ENCODE results near the gene TNPO3.

Gene TNPO3

DNA sequence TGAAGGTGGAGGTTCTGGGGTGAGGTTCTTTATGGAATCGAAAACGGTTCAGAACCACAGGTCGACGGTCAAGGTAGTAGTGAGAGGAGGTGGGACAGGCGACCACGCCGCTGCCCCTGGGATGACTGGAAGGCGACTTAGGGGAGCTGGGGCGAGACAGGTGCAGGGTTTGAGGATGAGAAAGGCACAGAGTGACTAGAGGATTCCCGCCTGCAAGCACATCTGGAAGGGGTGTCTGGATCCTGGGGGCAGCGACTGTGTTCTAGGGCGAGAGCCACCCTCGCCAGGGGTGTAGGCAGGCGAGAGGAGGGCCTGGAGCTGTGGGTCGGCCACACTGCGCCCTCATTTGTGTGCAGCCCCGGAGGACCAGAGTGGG, 117.7 kb downstream of the TNPO3 start:
- Histone ChIP-seq H3K27ac (ENCODE audit: poor library complexity, severe bottlenecking) (no peak overlapping the region), H3K27me3 (ENCODE audit: insufficient read depth, poor library complexity, severe bottlenecking) (no peaks in the 10 kb centered on the region), H3K9me3 (ENCODE audit: severe bottlenecking) (no peaks in the 10 kb centered on the region), H3K4me3 (ENCODE audit: severe bottlenecking) (peak overlapping the region; percentile 80), H3K4me1 (ENCODE audit: insufficient read depth, poor library complexity, severe bottlenecking) (no peaks in the 10 kb centered on the region), H3K36me3 (ENCODE audit: low read depth) (no peaks in the 10 kb centered on the region)
- DNase-seq (ENCODE audit: low spot score) = no peak
- TF ChIP-seq, protein P1, sequence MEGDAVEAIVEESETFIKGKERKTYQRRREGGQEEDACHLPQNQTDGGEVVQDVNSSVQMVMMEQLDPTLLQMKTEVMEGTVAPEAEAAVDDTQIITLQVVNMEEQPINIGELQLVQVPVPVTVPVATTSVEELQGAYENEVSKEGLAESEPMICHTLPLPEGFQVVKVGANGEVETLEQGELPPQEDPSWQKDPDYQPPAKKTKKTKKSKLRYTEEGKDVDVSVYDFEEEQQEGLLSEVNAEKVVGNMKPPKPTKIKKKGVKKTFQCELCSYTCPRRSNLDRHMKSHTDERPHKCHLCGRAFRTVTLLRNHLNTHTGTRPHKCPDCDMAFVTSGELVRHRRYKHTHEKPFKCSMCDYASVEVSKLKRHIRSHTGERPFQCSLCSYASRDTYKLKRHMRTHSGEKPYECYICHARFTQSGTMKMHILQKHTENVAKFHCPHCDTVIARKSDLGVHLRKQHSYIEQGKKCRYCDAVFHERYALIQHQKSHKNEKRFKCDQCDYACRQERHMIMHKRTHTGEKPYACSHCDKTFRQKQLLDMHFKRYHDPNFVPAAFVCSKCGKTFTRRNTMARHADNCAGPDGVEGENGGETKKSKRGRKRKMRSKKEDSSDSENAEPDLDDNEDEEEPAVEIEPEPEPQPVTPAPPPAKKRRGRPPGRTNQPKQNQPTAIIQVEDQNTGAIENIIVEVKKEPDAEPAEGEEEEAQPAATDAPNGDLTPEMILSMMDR (IDR thresholded peaks at IDR 0.05; ENCODE audit: poor library complexity, severe bottlenecking) = no peak
- ATAC-seq (ENCODE audit: low read depth) = no peak

DNA sequence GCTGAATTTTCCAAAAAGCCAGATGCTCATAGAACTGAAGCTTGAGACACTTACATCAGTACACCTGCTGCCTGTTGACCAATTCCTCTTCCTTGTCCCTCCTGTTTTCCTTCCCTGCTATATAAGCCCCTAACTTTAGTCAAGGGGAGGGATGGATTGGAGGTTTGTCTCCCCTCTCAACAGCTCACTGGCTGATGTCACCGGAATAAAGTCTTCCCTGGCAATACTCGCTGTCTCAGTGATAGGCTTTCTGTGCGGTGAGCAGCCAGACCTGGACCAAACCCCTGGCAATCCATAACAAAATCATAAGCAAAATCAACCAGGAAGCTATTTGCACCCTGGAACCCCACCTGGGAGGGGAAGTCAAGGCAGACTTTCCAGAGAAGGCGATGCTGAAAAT, 118.1 kb downstream of the TNPO3 start:
- Histone ChIP-seq H3K9me3 (ENCODE audit: severe bottlenecking) (no peaks in the 10 kb centered on the region), H3K27ac (ENCODE audit: poor library complexity, severe bottlenecking) (no peak overlapping the region), H3K27me3 (ENCODE audit: insufficient read depth, poor library complexity, severe bottlenecking) (no peaks in the 10 kb centered on the region), H3K36me3 (ENCODE audit: low read depth) (no peaks in the 10 kb centered on the region), H3K4me1 (ENCODE audit: insufficient read depth, poor library complexity, severe bottlenecking) (no peaks in the 10 kb centered on the region), H3K4me3 (ENCODE audit: severe bottlenecking) (no peak overlapping the region)
- no peak for ATAC-seq (ENCODE audit: low read depth)
- TF ChIP-seq, protein P1 (IDR thresholded peaks at IDR 0.05; ENCODE audit: poor library complexity, severe bottlenecking) = no peak
- DNase-seq (ENCODE audit: low spot score) = no peak

DNA sequence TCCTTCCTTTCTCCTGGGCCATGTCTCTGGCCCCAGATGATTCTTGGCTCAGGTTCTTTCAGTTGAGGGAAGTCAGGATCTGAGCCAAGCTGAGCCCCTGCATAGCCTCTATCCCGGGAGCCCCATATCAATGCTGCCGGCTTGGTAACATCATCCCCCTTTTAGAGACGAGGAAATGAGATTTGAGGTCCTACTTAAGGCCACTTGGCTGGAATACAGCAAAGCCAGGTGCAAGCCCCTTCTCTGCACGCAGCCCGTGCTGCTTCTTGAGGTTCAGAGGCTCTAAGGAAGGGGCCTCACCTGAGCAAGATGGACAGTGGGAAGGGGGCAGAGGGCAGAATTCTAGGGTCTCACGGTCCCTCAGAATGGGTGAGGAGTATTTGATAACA, 119.6 kb downstream of the TNPO3 start:
- Histone ChIP-seq H3K4me1 (ENCODE audit: insufficient read depth, poor library complexity, severe bottlenecking) (no peaks in the 10 kb centered on the region), H3K4me3 (ENCODE audit: severe bottlenecking) (no peak overlapping the region), H3K36me3 (ENCODE audit: low read depth) (no peaks in the 10 kb centered on the region), H3K27ac (ENCODE audit: poor library complexity, severe bottlenecking) (no peak overlapping the region), H3K9me3 (ENCODE audit: severe bottlenecking) (no peaks in the 10 kb centered on the region), H3K27me3 (ENCODE audit: insufficient read depth, poor library complexity, severe bottlenecking) (no peaks in the 10 kb centered on the region)
- ATAC-seq (ENCODE audit: low read depth) (no peak), DNase-seq (ENCODE audit: low spot score) (no peak)
- TF ChIP-seq, protein P1 (IDR thresholded peaks at IDR 0.05; ENCODE audit: poor library complexity, severe bottlenecking) = no peak

DNA sequence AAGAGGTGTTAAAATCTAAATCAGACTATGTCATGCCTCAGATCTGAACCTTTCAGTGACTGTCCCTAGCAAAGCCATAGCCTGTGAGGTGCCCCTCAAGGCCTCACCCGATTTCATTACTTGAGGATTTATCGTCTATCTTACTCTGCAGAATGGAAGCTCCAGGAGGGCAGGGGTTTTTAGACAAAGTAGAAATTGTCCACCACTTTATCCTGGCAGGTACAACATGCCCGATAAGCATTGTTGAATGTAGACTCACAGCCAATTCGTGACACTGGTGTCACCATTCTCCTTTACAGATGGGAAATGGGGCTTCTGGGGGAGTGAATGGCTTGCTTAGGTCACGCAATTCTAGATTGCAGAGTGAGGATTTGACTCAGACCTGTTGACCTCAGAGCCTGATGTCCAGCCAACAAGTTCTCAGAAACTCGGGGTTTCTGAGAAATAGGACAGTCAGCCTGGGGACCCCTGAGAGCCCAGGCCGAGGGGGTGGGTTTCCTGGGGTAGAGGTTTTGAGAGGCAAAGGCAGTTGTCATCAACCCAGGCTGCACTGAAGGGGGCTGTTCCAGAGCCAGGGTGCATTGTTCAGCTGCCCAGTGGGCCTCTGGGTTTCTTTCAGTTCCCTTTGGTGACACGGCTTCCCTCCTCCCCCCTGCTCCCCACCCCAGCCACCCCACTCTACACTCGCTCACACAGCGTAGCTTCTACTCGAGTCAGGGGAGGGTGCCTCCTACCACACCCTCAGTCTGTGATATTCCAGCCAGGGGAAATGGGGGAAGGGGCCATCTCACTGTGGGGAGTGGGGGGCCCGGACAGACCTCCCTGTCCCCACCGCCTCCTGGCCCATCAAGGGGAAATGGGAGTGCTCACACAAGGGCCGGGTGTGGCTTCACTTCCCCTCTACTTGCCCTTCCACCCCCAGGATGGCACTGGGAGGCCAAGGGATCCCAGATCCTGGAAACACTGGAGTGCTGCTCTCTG, 120.3 kb downstream of the TNPO3 start:
- Histone ChIP-seq H3K36me3 (ENCODE audit: low read depth) (no peaks in the 10 kb centered on the region), H3K27ac (ENCODE audit: poor library complexity, severe bottlenecking) (no peak overlapping the region), H3K4me3 (ENCODE audit: severe bottlenecking) (no peak overlapping the region), H3K4me1 (ENCODE audit: insufficient read depth, poor library complexity, severe bottlenecking) (no peaks in the 10 kb centered on the region), H3K9me3 (ENCODE audit: severe bottlenecking) (no peaks in the 10 kb centered on the region), H3K27me3 (ENCODE audit: insufficient read depth, poor library complexity, severe bottlenecking) (no peaks in the 10 kb centered on the region)
- TF ChIP-seq, protein P1 (IDR thresholded peaks at IDR 0.05; ENCODE audit: poor library complexity, severe bottlenecking) = no peak
- ATAC-seq (ENCODE audit: low read depth) (no peak), DNase-seq (ENCODE audit: low spot score) (no peak)
